ENCODE measurements around the gene UBE2G2.

The UBE2G2 gene

DNA sequence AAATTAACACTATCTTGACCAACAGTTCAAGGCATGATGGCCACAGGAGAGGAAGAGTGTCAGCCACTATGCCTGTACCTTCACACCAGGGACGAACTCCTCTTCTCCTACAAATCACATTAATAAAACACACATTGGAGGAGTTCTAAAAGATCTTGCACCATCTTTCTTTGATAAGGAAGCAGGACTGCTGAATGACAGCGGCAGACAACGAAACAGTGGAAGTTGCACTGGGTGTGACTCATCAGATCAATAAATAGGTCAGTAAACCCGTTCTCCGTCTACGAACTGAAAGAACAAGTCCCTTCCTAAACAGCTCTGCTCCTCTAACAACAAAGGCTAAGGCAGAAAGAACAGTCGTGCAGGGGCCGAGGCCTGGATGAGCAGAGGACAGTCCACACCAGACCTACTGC lies 23.1 kb downstream of the UBE2G2 start:
- H3K4me1 ChIP-seq (ENCODE audit: control insufficient read depth, insufficient read depth, low read length): peaks cover 1% of the 10 kb centered on the region
- H3K9me3 ChIP-seq (ENCODE audit: control insufficient read depth, low read length): no peaks in the 10 kb centered on the region
- 89 to 93% methylated on average over 8 of the region's 8 CpGs for WGBS, 2 experiments
- no peak overlapping the region for H3K27ac ChIP-seq (ENCODE audit: insufficient read depth, low read depth, low read length, poor library complexity, severe bottlenecking)
- H3K36me3 ChIP-seq (ENCODE audit: control insufficient read depth, insufficient read depth, low read length): peaks cover 16% of the 10 kb centered on the region
- H3K4me3 ChIP-seq (ENCODE audit: insufficient read depth, low read depth, low read length): no peak overlapping the region
- H3K27me3 ChIP-seq (ENCODE audit: control insufficient read depth, insufficient read depth, low read length, poor library complexity, severe bottlenecking): no peaks in the 10 kb centered on the region

DNA sequence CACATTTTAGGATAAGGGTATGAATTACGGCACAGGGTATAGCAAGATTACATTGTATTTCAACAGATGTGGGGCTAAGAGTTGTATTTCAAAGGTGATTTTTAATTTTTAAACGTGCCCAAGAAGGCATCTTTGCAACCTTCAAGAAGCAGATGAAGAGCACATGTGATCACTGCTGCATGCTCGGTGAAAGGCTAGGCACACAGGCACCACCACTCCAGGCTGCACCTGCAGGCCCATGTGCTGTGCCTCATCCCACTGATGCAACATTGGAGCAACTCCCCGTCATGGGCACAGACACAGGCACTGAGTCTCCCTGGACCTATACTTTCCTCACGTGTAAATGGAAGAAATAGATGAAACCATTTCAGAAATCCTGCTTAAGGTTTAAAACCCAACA lies 23.5 kb downstream of the UBE2G2 start:
- Histone ChIP-seq H3K4me3 (ENCODE audit: insufficient read depth, low read depth, low read length) (no peak overlapping the region), H3K36me3 (ENCODE audit: control insufficient read depth, insufficient read depth, low read length) (peaks cover 13% of the 10 kb centered on the region), H3K27me3 (ENCODE audit: control insufficient read depth, insufficient read depth, low read length, poor library complexity, severe bottlenecking) (no peaks in the 10 kb centered on the region), H3K27ac (ENCODE audit: insufficient read depth, low read depth, low read length, poor library complexity, severe bottlenecking) (no peak overlapping the region), H3K9me3 (ENCODE audit: control insufficient read depth, low read length) (no peaks in the 10 kb centered on the region), H3K4me1 (ENCODE audit: control insufficient read depth, insufficient read depth, low read length) (peaks cover 4% of the 10 kb centered on the region)
- 93 to 94% methylated on average over 5 of the region's 5 CpGs for WGBS, 2 experiments

DNA sequence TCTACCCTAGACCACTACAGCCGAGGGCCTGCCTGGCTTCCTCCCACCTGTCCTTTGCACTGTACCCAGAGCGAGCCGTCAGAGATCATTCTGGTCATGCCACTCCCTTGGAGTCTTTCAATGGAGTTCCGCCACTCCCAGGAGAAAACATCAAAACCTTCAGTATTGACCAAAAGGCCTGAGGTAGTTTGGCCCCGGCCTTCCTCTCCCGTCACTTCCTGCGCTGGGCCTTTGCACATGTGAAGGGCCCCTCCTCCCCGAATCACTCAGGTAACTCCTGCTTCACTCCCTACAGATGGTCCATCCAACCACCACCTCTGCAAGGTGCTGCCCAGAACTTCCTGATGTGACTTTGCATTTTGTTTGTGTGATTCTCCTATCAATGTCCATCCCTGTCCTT lies 26.6 kb downstream of the UBE2G2 start:
- H3K4me3 ChIP-seq (ENCODE audit: insufficient read depth, low read depth, low read length): no peak overlapping the region
- H3K27me3 ChIP-seq (ENCODE audit: control insufficient read depth, insufficient read depth, low read length, poor library complexity, severe bottlenecking): no peaks in the 10 kb centered on the region
- H3K36me3 ChIP-seq (ENCODE audit: control insufficient read depth, insufficient read depth, low read length): peaks cover 15% of the 10 kb centered on the region
- 94 to 96% methylated on average over 8 of the region's 8 CpGs for WGBS, 2 experiments
- H3K27ac ChIP-seq (ENCODE audit: insufficient read depth, low read depth, low read length, poor library complexity, severe bottlenecking): no peak overlapping the region
- peaks cover 4% of the 10 kb centered on the region for H3K4me1 ChIP-seq (ENCODE audit: control insufficient read depth, insufficient read depth, low read length)
- no peaks in the 10 kb centered on the region for H3K9me3 ChIP-seq (ENCODE audit: control insufficient read depth, low read length)

- Histone ChIP-seq H3K9me3 (ENCODE audit: control insufficient read depth, low read length) (no peaks in the 10 kb centered on the region), H3K4me3 (ENCODE audit: insufficient read depth, low read depth, low read length) (no peak overlapping the region), H3K27me3 (ENCODE audit: control insufficient read depth, insufficient read depth, low read length, poor library complexity, severe bottlenecking) (no peaks in the 10 kb centered on the region), H3K27ac (ENCODE audit: insufficient read depth, low read depth, low read length, poor library complexity, severe bottlenecking) (peak overlapping the region; percentile 30), H3K4me1 (ENCODE audit: control insufficient read depth, insufficient read depth, low read length) (peaks cover 12% of the 10 kb centered on the region), H3K36me3 (ENCODE audit: control insufficient read depth, insufficient read depth, low read length) (peaks cover 15% of the 10 kb centered on the region)
- 83 to 85% methylated on average over 19 to 20 of the region's 20 CpGs for WGBS, 2 experiments
Observed at GRCh38 chr21:44773291-44773932, 28.2 kb downstream of the UBE2G2 start.

GRCh38 chr21:44771896-44772525 lies 29.6 kb downstream of the UBE2G2 start:
- no peaks in the 10 kb centered on the region for H3K27me3 ChIP-seq (ENCODE audit: control insufficient read depth, insufficient read depth, low read length, poor library complexity, severe bottlenecking)
- H3K4me1 ChIP-seq (ENCODE audit: control insufficient read depth, insufficient read depth, low read length): peaks cover 26% of the 10 kb centered on the region
- H3K27ac ChIP-seq (ENCODE audit: insufficient read depth, low read depth, low read length, poor library complexity, severe bottlenecking): no peak overlapping the region
- H3K4me3 ChIP-seq (ENCODE audit: insufficient read depth, low read depth, low read length): no peak overlapping the region
- peaks cover 15% of the 10 kb centered on the region for H3K36me3 ChIP-seq (ENCODE audit: control insufficient read depth, insufficient read depth, low read length)
- no peaks in the 10 kb centered on the region for H3K9me3 ChIP-seq (ENCODE audit: control insufficient read depth, low read length)
- WGBS, 2 experiments: 95 to 96% methylated on average over 17 of the region's 17 CpGs

- H3K27ac ChIP-seq (ENCODE audit: insufficient read depth, low read depth, low read length, poor library complexity, severe bottlenecking): peak overlapping the region; percentile 59
- WGBS, 2 experiments: 68 to 70% methylated on average over 30 of the region's 30 CpGs
Observed at GRCh38 chr21:44767834-44768831, 33.5 kb downstream of the UBE2G2 start.

GRCh38 chr21:44766818-44767354 lies 34.7 kb downstream of the UBE2G2 start:
- WGBS, 2 experiments: 90 to 91% methylated on average over 11 of the region's 11 CpGs
- H3K27ac ChIP-seq (ENCODE audit: insufficient read depth, low read depth, low read length, poor library complexity, severe bottlenecking): no peak overlapping the region
- peaks cover 2% of the 10 kb centered on the region for H3K36me3 ChIP-seq (ENCODE audit: control insufficient read depth, insufficient read depth, low read length)
- H3K9me3 ChIP-seq (ENCODE audit: control insufficient read depth, low read length): no peaks in the 10 kb centered on the region
- H3K27me3 ChIP-seq (ENCODE audit: control insufficient read depth, insufficient read depth, low read length, poor library complexity, severe bottlenecking): no peaks in the 10 kb centered on the region
- H3K4me3 ChIP-seq (ENCODE audit: insufficient read depth, low read depth, low read length): no peak overlapping the region
- peaks cover 36% of the 10 kb centered on the region for H3K4me1 ChIP-seq (ENCODE audit: control insufficient read depth, insufficient read depth, low read length)

More at GRCh38 chr21:44767834-44768831, 33.5 kb downstream of the UBE2G2 start:
- Histone ChIP-seq H3K36me3 (ENCODE audit: control insufficient read depth, insufficient read depth, low read length) (peaks cover 8% of the 10 kb centered on the region), H3K4me3 (ENCODE audit: insufficient read depth, low read depth, low read length) (no peak overlapping the region), H3K27me3 (ENCODE audit: control insufficient read depth, insufficient read depth, low read length, poor library complexity, severe bottlenecking) (no peaks in the 10 kb centered on the region), H3K4me1 (ENCODE audit: control insufficient read depth, insufficient read depth, low read length) (peaks cover 36% of the 10 kb centered on the region), H3K9me3 (ENCODE audit: control insufficient read depth, low read length) (no peaks in the 10 kb centered on the region)

GRCh38 chr21:44766014-44766817 lies 35.4 kb downstream of the UBE2G2 start:
- 94% methylated on average over 24 of the region's 24 CpGs for WGBS, 2 experiments

DNA sequence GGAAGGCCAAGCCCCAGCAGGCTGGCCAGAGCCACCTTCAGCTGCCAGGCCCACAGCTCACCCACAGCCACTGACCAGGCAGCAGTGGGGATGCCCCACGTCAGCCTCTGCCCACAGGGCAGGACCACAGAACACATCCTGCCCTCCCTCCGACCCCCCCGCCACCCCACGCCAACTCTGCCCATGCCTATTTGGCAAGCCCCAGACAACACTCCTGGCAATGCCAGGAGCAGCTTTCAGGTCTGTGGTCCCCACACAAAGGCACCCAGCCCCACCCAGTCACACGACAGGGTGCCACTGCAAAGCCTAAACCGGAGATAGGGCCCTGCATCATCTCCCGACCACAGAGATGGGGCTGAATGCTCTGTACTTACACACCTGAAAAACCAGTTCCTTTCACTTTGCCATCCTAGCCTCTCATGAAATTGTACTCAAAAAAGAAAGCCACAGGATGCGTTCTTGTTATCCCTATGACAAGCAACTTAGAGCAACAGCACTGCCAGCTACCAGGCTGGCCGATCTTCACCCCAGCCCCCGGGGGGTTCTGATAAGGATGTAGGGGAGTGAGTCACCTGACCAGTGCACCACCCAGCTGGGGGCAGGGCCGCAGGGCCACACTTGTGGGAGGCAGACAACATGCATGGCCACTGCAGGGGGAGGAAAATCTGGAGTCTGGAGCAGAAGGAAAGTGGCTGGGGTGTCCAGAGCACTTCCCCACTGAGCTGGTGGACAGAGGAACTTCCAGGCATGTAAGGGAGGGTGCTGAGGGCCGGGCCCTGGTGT lies 36.2 kb downstream of the UBE2G2 start:
- Histone ChIP-seq H3K36me3 (ENCODE audit: control insufficient read depth, insufficient read depth, low read length) (no peaks in the 10 kb centered on the region), H3K27me3 (ENCODE audit: control insufficient read depth, insufficient read depth, low read length, poor library complexity, severe bottlenecking) (no peaks in the 10 kb centered on the region), H3K4me1 (ENCODE audit: control insufficient read depth, insufficient read depth, low read length) (peaks cover 47% of the 10 kb centered on the region), H3K9me3 (ENCODE audit: control insufficient read depth, low read length) (no peaks in the 10 kb centered on the region), H3K27ac (ENCODE audit: insufficient read depth, low read depth, low read length, poor library complexity, severe bottlenecking) (no peak overlapping the region), H3K4me3 (ENCODE audit: insufficient read depth, low read depth, low read length) (no peak overlapping the region)
- 82 to 87% methylated on average over 12 of the region's 12 CpGs for WGBS, 2 experiments

More at GRCh38 chr21:44766014-44766817, 35.4 kb downstream of the UBE2G2 start:
- Histone ChIP-seq H3K36me3 (ENCODE audit: control insufficient read depth, insufficient read depth, low read length) (peaks cover 2% of the 10 kb centered on the region), H3K4me3 (ENCODE audit: insufficient read depth, low read depth, low read length) (no peak overlapping the region), H3K4me1 (ENCODE audit: control insufficient read depth, insufficient read depth, low read length) (peaks cover 39% of the 10 kb centered on the region), H3K27me3 (ENCODE audit: control insufficient read depth, insufficient read depth, low read length, poor library complexity, severe bottlenecking) (no peaks in the 10 kb centered on the region), H3K9me3 (ENCODE audit: control insufficient read depth, low read length) (no peaks in the 10 kb centered on the region), H3K27ac (ENCODE audit: insufficient read depth, low read depth, low read length, poor library complexity, severe bottlenecking) (no peak overlapping the region)
